ENCODE data around the gene PRR12. TPM values are rescaled to one million over a fixed set of nuclear protein-coding genes. Genes with fewer than 3 reads are reported as not detected.
A peak's percentile ranks its signal among the peaks of the same experiment; 100 is the strongest.

Gene PRR12
- total RNA-seq, 5 donors from 2014 or later (not counting 1 experiment from before 2014, with no cell fraction given) = 50.8 to 81.7 (median 78.8) TPM

GRCh38 chr19:49579193-49579592 lies 11.8 kb upstream of the PRR12 start:
- Histone ChIP-seq H3K4me3 (ENCODE audit: control insufficient read depth in 1 of 2, extremely low read depth in 1 of 2, low read length in 1 of 2) (no peak overlapping the region), H3K4me1 (ENCODE audit: control insufficient read depth in 1 of 2, extremely low read depth in 1 of 2, insufficient read depth in 2 of 2, low read length in 2 of 2) (peaks cover 15 to 23% of the 10 kb centered on the region in 2 experiments), H3K9me3 (no peaks in the 10 kb centered on the region), H3K36me3 (ENCODE audit: control insufficient read depth in 2 of 2, extremely low read depth in 1 of 2, insufficient read depth in 1 of 2, low read length in 1 of 2) (peaks cover 6 to 19% of the 10 kb centered on the region in 2 donors), H3K27me3 (replicated peaks in 1 of 2; ENCODE audit: control insufficient read depth in 2 of 2, extremely low read depth in 1 of 2, insufficient read depth in 2 of 2, low read length in 1 of 2) (no peaks in the 10 kb centered on the region), H3K27ac (ENCODE audit: low read length) (no peak overlapping the region)
- H3K27me3 Mint-ChIP-seq = no peaks in the 10 kb centered on the region
- peak overlapping the region; percentile 90 to 95 for H3K27ac Mint-ChIP-seq
- ATAC-seq (replicated peaks in 1 of 4) = no peak
- CTCF ChIA-PET = interaction anchor here (0.5 to 2.6 kb wide), 6 partner anchors 10 to 288 kb away, joined by 3 to 9 read pairs (median 4); partner anchors contain the start of genes PNKP (in 1 of the 2) and PRR12 (in 1 of the 2)
- peaks cover 36 to 38% (median 37%) of the 10 kb centered on the region in 3 donors for H3K4me1 Mint-ChIP-seq
- POLR2A ChIA-PET = interaction anchor here (0.6 kb wide), 2 partner anchors 18 to 446 kb away, joined by 3 to 7 read pairs; no protein-coding TSS in a partner anchor
- H3K4me3 Mint-ChIP-seq = peak overlapping the region; percentile 85 to 96 (median 91)
- H3K9me3 Mint-ChIP-seq = no peaks in the 10 kb centered on the region
- peaks cover under 1% of the 10 kb centered on the region for H3K36me3 Mint-ChIP-seq
- DNase-seq = no peak
- whole genome bisulfite sequencing (ENCODE audit: insufficient coverage) = 100% methylated on average over 1 of the region's 4 CpGs

- Mint-ChIP-seq H3K27me3 (no peaks in the 10 kb centered on the region), H3K27ac (peak overlapping the region; percentile 90 to 95), H3K4me1 (peaks cover 36 to 38% (median 37%) of the 10 kb centered on the region in 3 donors), H3K4me3 (peak overlapping the region; percentile 85 to 96 (median 91)), H3K9me3 (no peaks in the 10 kb centered on the region), H3K36me3 (no peaks in the 10 kb centered on the region)
- H3K27ac ChIP-seq (ENCODE audit: low read length) = peak overlapping the region; percentile 38
- no peaks in the 10 kb centered on the region for H3K27me3 ChIP-seq (replicated peaks in 1 of 2; ENCODE audit: control insufficient read depth in 2 of 2, extremely low read depth in 1 of 2, insufficient read depth in 2 of 2, low read length in 1 of 2)
- no peaks in the 10 kb centered on the region for H3K9me3 ChIP-seq
- DNase-seq = no peak
- H3K4me3 ChIP-seq (ENCODE audit: control insufficient read depth in 1 of 2, extremely low read depth in 1 of 2, low read length in 1 of 2) = peak overlapping the region; percentile 64 to 97
- CTCF ChIA-PET = interaction anchor here (0.7 to 2.6 kb wide), 6 partner anchors 11 to 76 kb away, joined by 3 to 9 read pairs (median 5); partner anchors contain the start of genes PRR12 (in 1 of the 2) and RCN3 (in 1 of the 2)
- peaks cover 6 to 15% of the 10 kb centered on the region in 2 donors for H3K36me3 ChIP-seq (ENCODE audit: control insufficient read depth in 2 of 2, extremely low read depth in 1 of 2, insufficient read depth in 1 of 2, low read length in 1 of 2)
- peak in 2 of 4 experiments; percentile 2 to 5 for ATAC-seq (replicated peaks in 1 of 4)
- no CpG with 5 or more reads among the region's 8 CpGs for WGBS (ENCODE audit: insufficient coverage)
- H3K4me1 ChIP-seq (ENCODE audit: control insufficient read depth in 1 of 2, extremely low read depth in 1 of 2, insufficient read depth in 2 of 2, low read length in 2 of 2) = peaks cover 15 to 23% of the 10 kb centered on the region in 2 experiments
- POLR2A ChIA-PET = no interaction called here
Observed at GRCh38 chr19:49579947-49580263, 11.1 kb upstream of the PRR12 start.

DNA sequence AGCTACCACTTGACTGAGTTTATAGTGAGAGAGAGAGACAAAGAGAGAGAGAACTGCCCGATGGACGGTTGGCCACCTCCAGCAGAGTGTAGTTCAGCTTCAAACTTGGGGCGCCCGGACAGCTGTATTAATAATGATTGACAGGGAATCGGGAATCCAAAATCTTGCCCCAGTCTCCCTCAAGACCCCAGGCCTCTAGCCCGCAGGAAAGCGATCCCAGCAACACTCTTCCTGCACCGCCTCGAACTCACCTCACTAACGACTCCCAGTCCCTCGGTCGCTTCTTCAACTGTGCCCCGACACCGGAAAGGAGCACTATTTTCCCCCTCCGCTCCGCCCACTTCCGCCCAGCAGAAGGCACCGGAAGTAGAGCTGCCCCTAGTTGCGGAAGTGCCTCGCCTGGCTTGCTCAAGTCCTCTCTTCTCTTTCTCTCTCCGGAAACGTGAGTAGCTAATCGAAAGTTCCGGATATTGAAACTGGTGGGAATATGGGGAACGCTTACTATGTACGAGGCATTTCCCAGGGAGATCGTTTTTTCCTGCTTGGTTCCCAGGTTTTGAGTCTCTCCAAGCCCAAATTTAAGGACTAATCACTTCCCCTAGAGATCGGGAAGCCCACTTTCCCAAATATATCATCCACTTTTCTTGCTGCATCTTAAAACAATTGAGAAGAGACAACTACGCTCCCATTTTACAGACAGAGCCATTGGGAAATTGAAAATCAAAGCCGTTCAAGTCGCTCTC lies 10.5 kb upstream of the PRR12 start, which contains the start of gene NOSIP:
Gene NOSIP, minus strand, starts transcription at position 293 of the 743 bp plus-strand sequence. CDS start 19,865 bp downstream, outside the sequence.
- Mint-ChIP-seq H3K27ac (peak within 1 kb of the TSS; percentile 90 to 95), H3K4me1 (peaks cover 36 to 38% (median 37%) of the 10 kb centered on the region in 3 donors), H3K4me3 (peak within 1 kb of the TSS; percentile 85 to 96 (median 91)), H3K27me3 (no peaks in the 10 kb centered on the region), H3K9me3 (no peaks in the 10 kb centered on the region), H3K36me3 (no peaks in the 10 kb centered on the region)
- no peaks in the 10 kb centered on the region for H3K27me3 ChIP-seq (replicated peaks in 1 of 2; ENCODE audit: control insufficient read depth in 2 of 2, extremely low read depth in 1 of 2, insufficient read depth in 2 of 2, low read length in 1 of 2)
- peak within 1 kb of the TSS; percentile 64 to 97 for H3K4me3 ChIP-seq (ENCODE audit: control insufficient read depth in 1 of 2, extremely low read depth in 1 of 2, low read length in 1 of 2)
- peak; percentile 90 to 98 (median 95) for DNase-seq
- no peaks in the 10 kb centered on the region for H3K9me3 ChIP-seq
- H3K36me3 ChIP-seq (ENCODE audit: control insufficient read depth in 2 of 2, extremely low read depth in 1 of 2, insufficient read depth in 1 of 2, low read length in 1 of 2) = peaks cover 2 to 11% of the 10 kb centered on the region in 2 donors
- peak; percentile 97 to 99 (median 98) for ATAC-seq (replicated peaks in 1 of 4)
- 4% methylated on average over 16 of the region's 31 CpGs for WGBS (ENCODE audit: insufficient coverage)
- CTCF ChIA-PET = interaction anchor here (0.6 to 2.6 kb wide), 8 partner anchors 10 to 95 kb away, joined by 3 to 9 read pairs (median 4); partner anchors contain the start of genes PRR12 (in 1 of the 2) and RCN3 (in 1 of the 2)
- H3K27ac ChIP-seq (ENCODE audit: low read length) = peak within 1 kb of the TSS; percentile 38
- POLR2A ChIA-PET = interaction anchor here (0.6 to 0.7 kb wide), 4 partner anchors 12 to 318 kb away, joined by 3 to 6 read pairs (median 4); partner anchors contain the start of gene SCAF1 (in 1 of the 2)
- H3K4me1 ChIP-seq (ENCODE audit: control insufficient read depth in 1 of 2, extremely low read depth in 1 of 2, insufficient read depth in 2 of 2, low read length in 2 of 2) = peaks cover 15 to 23% of the 10 kb centered on the region in 2 experiments

DNA sequence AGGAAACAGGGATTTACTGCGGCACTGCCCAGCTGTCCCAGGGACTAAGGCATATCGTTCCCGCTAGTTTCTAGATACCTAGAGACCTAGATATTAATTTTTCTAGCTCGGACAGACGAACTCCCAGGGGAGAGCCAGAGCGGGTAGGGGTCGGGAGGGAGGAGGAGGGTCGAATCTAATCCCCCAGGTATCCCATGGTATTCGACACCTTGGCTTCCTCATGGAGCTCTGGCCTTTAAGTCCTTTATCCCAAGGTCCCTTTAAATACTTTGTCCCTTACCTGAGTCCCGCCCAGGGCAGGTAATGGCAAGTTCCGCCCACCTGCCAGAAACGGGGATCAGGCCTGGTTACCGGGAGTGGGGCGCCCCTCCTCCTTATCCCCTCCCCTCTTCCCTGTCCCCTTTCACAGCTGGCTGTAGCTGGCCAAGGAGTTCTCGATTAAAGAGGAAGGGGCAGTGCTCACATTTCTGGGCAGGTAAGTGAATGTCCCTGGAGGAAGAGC lies 9.9 kb upstream of the PRR12 start, which contains the start of gene PRRG2:
Gene PRRG2, plus strand, starts transcription at position 310 of the 502 bp plus-strand sequence. CDS start 1,904 bp downstream, outside the sequence.
- Mint-ChIP-seq H3K4me3 (peak within 1 kb of the TSS; percentile 85 to 96 (median 91)), H3K4me1 (peaks cover 36 to 38% (median 37%) of the 10 kb centered on the region in 3 donors), H3K36me3 (no peaks in the 10 kb centered on the region), H3K9me3 (no peaks in the 10 kb centered on the region), H3K27ac (peak within 1 kb of the TSS; percentile 90 to 95), H3K27me3 (no peaks in the 10 kb centered on the region)
- ChIA-PET POLR2A (interaction anchor here (0.6 to 0.7 kb wide), 4 partner anchors 11 to 317 kb away, joined by 3 to 6 read pairs (median 4); partner anchors contain the start of gene SCAF1 (in 1 of the 2)), CTCF (interaction anchor here in 1 of 2 donors (0.6 to 2.6 kb wide), 6 partner anchors 9 to 95 kb away, joined by 3 to 9 read pairs (median 4); partner anchors contain the start of genes PRR12 and RCN3)
- Histone ChIP-seq H3K4me3 (ENCODE audit: control insufficient read depth in 1 of 2, extremely low read depth in 1 of 2, low read length in 1 of 2) (peak within 1 kb of the TSS; percentile 64 to 97), H3K27me3 (replicated peaks in 1 of 2; ENCODE audit: control insufficient read depth in 2 of 2, extremely low read depth in 1 of 2, insufficient read depth in 2 of 2, low read length in 1 of 2) (no peaks in the 10 kb centered on the region), H3K4me1 (ENCODE audit: control insufficient read depth in 1 of 2, extremely low read depth in 1 of 2, insufficient read depth in 2 of 2, low read length in 2 of 2) (peaks cover 15 to 23% of the 10 kb centered on the region in 2 experiments), H3K36me3 (ENCODE audit: control insufficient read depth in 2 of 2, extremely low read depth in 1 of 2, insufficient read depth in 1 of 2, low read length in 1 of 2) (peaks cover 0 to 8% of the 10 kb centered on the region in 2 donors), H3K9me3 (no peaks in the 10 kb centered on the region), H3K27ac (ENCODE audit: low read length) (peak within 1 kb of the TSS; percentile 38)
- DNase-seq = no peak
- WGBS (ENCODE audit: insufficient coverage) = 77% methylated on average over 3 of the region's 15 CpGs
- no peak for ATAC-seq (replicated peaks in 1 of 4)

- Histone ChIP-seq H3K4me3 (ENCODE audit: control insufficient read depth in 1 of 2, extremely low read depth in 1 of 2, low read length in 1 of 2) (no peak overlapping the region), H3K36me3 (ENCODE audit: control insufficient read depth in 2 of 2, extremely low read depth in 1 of 2, insufficient read depth in 1 of 2, low read length in 1 of 2) (no peaks in the 10 kb centered on the region), H3K27ac (ENCODE audit: low read length) (no peak overlapping the region), H3K9me3 (no peaks in the 10 kb centered on the region), H3K4me1 (ENCODE audit: control insufficient read depth in 1 of 2, extremely low read depth in 1 of 2, insufficient read depth in 2 of 2, low read length in 2 of 2) (peaks cover 12 to 16% of the 10 kb centered on the region in 2 experiments), H3K27me3 (replicated peaks in 1 of 2; ENCODE audit: control insufficient read depth in 2 of 2, extremely low read depth in 1 of 2, insufficient read depth in 2 of 2, low read length in 1 of 2) (no peaks in the 10 kb centered on the region)
- ATAC-seq (replicated peaks in 1 of 4) (no peak), DNase-seq (no peak)
- Mint-ChIP-seq H3K36me3 (no peaks in the 10 kb centered on the region), H3K9me3 (no peaks in the 10 kb centered on the region), H3K27ac (no peak overlapping the region), H3K4me3 (no peak overlapping the region), H3K27me3 (no peaks in the 10 kb centered on the region), H3K4me1 (peaks cover 23 to 26% (median 25%) of the 10 kb centered on the region in 3 donors)
- CTCF ChIA-PET = interaction anchor here (0.5 to 0.6 kb wide), 3 partner anchors 14 to 77 kb away, joined by 3 to 7 read pairs (median 4); no protein-coding TSS in a partner anchor
- 83% methylated on average over 1 of the region's 2 CpGs for WGBS (ENCODE audit: insufficient coverage)
- POLR2A ChIA-PET = no interaction called here
Observed at GRCh38 chr19:49583239-49583638, 7.7 kb upstream of the PRR12 start.

GRCh38 chr19:49585023-49585422 lies 6.0 kb upstream of the PRR12 start:
- Histone ChIP-seq H3K9me3 (no peaks in the 10 kb centered on the region), H3K4me3 (ENCODE audit: control insufficient read depth in 1 of 2, extremely low read depth in 1 of 2, low read length in 1 of 2) (no peak overlapping the region), H3K27me3 (replicated peaks in 1 of 2; ENCODE audit: control insufficient read depth in 2 of 2, extremely low read depth in 1 of 2, insufficient read depth in 2 of 2, low read length in 1 of 2) (no peaks in the 10 kb centered on the region), H3K27ac (ENCODE audit: low read length) (no peak overlapping the region), H3K4me1 (ENCODE audit: control insufficient read depth in 1 of 2, extremely low read depth in 1 of 2, insufficient read depth in 2 of 2, low read length in 2 of 2) (peaks cover 0 to 20% of the 10 kb centered on the region in 2 experiments), H3K36me3 (ENCODE audit: control insufficient read depth in 2 of 2, extremely low read depth in 1 of 2, insufficient read depth in 1 of 2, low read length in 1 of 2) (no peaks in the 10 kb centered on the region)
- no peak overlapping the region for H3K4me3 Mint-ChIP-seq
- no peak for DNase-seq
- WGBS (ENCODE audit: insufficient coverage) = 86% methylated on average over 8 of the region's 8 CpGs
- ChIA-PET CTCF (no interaction called here), POLR2A (no interaction called here)
- no peaks in the 10 kb centered on the region for H3K9me3 Mint-ChIP-seq
- H3K27me3 Mint-ChIP-seq = no peaks in the 10 kb centered on the region
- no peaks in the 10 kb centered on the region for H3K36me3 Mint-ChIP-seq
- H3K4me1 Mint-ChIP-seq = peaks cover 16 to 28% (median 19%) of the 10 kb centered on the region in 3 donors
- no peak overlapping the region for H3K27ac Mint-ChIP-seq
- no peak for ATAC-seq (replicated peaks in 1 of 4)
